Amniotic stem cell (primary cell): ENCODE measurements around the gene IPPK.

Experiments
- DNase-seq: peaks from one replicate; lab custom pipeline; 2025; lab: John Stamatoyannopoulos, UW

IPPK gene

GRCh38 chr9:92656537-92656925 is 13.4 kb downstream of the IPPK start:
- DNase-seq, result no peak

DNA sequence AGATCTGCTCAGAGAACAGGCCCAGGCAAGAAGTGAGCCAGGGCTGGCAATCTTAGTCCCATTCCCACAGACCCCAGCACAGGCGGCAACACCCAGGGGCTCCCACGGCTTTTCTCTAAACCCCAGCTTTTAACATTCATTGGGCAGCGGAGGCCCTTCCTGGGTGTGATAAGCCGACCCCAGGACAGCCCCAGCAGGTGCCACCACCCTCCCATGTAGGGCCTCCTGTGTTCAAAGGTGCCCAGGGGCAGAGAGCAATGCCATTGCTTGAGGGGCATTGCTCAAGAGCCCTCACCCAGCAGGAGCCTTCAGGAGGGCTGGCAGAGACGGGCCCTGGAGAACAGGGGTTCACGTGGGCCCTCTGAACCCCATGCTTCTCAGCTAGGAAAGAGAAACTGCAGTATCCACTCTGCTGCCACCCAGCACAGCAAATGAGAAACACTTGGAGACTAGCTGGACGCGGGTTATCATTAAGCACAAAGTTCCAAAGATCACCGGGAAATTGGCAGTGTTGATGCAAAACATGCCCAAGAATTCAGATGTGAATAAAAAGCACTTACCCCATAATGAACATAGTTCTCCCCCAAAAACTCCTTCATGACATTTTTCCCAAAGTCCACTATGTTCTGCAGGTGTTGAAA is 13.9 kb downstream of the IPPK start:
- no peak for DNase-seq

DNA sequence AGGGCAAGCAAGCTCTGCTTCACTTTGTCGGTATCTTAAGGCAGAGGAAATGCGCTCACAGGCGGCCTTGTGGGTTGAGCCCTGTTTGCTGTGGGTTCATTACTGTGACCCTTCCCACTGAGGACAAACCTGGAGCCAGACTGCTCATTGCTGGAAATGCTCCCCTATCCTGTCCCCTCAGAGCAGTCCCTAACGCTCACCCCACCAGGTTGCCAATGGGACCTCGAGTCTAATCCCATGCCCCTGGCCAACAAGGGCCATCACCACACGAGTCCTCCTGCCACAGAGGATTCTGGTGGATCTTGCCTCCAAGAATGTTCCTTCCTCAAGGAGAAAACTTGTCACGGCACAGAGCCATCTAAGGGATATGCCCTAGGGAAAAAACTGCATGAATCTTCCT is 14.6 kb downstream of the IPPK start:
- DNase-seq, result no peak

- DNase-seq, result no peak
These were observed 15.2 kb downstream of the IPPK start for GRCh38 chr9:92654481-92655301.

DNA sequence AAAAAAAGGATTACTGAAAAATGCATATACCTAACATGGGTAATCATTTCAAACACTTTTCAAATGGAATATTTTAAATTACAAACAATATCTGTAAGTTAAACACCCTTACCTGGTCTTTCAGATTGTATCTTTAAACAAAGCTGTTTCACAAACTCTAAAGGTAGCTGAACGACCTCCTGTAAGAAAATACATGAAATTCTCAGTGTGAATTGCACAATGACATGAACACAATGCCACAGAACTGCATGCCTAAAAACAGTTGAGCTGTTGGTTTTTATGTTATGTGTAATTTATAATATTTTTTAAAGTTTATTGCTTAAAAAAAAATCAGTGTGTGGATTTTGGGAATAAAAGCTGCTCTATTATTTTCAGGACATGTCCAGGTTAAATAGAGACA is 17.5 kb downstream of the IPPK start:
- no peak for DNase-seq

GRCh38 chr9:92650839-92651621 is 18.9 kb downstream of the IPPK start:
- DNase-seq, result no peak

DNA sequence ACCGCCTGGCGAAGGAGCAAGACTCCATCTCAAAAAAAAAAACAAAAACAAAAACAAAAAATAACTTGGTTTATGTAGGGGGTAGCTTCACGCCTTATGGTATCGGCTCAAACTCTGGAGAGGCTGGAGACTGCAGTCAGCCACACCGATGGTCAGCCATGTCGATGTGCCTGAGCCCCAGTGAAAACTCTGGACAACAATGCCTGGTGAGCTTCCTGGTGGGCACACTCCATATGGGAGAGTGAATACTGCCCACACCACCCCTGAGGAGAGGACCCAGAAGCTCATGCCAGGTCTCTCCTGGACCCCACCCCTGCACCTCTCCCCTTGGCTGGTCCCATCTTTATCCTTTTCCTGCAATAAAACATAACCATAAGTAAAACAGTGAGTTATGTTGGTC is 19.6 kb downstream of the IPPK start:
- no peak for DNase-seq

GRCh38 chr9:92649007-92649406 is 20.9 kb downstream of the IPPK start:
- no peak for DNase-seq

DNA sequence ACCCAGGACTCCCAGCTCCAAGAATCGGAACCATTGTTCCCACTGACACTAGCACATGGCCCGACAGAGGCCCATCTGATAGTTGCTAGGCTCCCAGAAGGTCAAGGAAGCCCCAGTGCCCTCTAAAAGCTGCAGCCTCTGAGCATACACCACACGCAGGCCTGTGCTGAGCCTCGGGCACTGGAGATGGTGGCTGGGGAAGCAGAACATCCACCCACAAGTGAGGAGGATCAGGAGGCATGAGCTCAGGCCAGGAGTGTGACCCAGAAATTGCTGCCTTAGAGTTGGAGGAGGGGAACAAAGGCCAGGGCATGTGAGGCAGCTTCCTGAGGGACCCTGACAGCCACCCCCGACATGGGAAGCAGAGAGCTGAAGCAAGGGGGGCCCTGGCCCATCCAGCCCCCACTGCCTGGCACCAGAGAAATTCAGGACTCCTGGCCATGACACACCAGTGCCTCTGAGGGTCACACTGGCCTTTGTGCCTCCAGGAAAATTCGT is 21.4 kb downstream of the IPPK start:
- no peak for DNase-seq

DNA sequence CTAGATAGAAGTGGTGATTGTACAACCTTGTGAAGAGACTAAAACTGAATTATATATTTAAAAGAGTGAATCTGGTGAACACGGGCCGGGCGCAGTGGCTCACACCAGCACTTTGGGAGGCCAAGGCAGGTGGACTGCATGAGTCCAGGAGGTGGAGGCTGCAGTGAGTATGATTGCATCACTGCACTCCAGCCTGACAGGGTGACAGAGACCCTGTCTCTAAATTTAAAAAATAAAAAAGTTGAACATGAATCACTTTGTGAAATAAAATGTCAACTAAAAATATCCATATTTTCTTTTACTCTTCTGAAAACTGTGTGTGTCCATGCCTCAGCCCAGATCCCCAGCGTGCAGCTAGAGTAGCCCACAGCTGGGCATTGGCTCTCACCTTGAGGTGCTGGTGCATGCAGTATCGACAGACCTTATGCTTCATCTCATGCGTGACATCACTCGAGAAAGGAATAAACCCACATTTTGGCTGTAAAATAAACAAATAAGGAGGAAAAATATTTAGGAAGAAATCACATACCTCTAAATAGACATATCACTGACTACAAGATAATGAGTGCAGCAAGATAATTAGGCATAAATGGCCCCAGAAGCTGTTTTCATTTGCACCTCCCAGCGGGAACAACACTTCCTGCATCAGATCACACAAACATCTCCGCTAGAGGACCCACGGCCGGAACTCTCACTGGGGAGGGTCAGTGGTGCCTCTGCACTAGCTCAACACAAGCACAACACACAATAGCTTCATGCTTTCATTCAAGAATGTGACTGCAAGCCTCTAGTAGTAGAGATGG is 22.1 kb downstream of the IPPK start:
- no peak for DNase-seq

DNA sequence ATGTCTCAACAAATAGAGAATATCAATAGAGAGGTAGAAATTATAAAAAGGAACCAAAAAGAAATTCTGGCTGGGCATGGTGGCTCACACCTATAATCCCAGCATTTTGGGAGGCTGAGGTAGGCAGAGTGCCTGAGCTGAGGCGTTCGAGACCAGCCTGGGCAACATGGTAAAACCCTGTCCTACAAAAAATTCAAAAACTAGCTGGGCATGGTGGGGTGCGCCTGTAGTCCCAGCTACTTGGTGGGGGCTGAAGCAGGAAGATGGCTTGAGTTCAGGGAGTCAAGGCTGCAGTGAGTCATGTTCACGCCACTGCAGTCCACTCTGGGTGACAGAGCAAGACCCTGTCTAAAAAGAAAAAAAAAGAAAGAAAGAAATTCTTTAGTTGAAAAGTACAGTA is 24.9 kb downstream of the IPPK start:
- DNase-seq, result no peak

DNA sequence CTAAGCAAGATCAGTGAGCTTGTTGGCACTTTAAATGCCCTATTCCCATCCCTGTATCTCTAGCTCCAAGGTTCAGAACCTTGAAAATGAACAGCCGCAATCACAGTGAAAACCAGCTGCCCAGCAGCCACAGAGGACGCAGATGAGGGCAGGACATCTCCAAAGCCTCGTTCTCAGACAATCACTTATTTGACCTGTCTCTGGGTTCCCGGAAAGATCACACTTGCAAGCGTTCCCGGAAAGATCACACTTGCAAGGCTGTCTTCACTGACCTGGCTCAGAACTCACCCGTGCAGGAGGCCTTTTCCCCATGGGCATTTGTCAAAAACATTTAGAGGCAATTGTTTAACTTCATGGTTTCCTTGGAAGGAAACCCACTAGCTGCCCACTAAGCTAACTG is 25.7 kb downstream of the IPPK start:
- no peak for DNase-seq

DNA sequence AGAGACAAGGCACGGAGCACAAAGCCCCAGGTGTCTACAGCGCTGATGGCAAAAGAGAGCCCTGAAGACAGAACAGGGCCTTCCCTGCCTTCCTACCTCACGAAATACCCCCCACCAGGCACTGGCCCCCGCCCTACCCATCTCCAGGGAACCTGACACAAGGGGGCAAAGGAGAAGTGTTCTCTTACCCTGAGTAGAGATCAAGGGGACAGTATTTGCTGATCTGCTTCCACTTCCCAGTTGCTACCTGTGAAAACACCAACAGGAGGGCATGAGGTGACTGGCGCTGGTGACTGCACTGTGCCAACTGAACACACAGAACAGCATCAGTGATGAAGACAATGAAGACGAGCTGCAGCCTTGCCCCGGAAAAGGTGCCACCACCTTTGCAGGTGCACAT is 27.4 kb downstream of the IPPK start:
- DNase-seq, result no peak

DNA sequence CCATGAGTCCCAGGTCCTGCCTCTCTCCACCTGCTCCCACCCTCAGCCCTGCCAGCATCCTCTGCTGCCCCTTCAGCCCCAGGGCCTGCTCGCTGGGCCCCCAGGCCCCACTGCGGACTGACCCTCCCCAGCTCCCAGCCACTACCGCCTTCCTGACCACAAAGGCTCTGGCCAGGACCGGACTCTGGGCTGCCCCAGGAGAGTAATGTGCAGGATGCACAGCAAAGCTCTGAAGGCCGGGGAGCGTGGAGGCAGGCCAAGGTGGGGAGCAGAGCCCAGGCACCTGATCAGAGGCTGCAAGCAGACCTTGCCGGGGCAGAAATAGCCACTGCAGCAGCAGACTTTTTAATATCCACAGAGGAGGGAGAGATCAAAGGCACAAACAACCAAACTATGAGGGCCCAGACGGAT is 27.9 kb downstream of the IPPK start:
- DNase-seq, result no peak

DNA sequence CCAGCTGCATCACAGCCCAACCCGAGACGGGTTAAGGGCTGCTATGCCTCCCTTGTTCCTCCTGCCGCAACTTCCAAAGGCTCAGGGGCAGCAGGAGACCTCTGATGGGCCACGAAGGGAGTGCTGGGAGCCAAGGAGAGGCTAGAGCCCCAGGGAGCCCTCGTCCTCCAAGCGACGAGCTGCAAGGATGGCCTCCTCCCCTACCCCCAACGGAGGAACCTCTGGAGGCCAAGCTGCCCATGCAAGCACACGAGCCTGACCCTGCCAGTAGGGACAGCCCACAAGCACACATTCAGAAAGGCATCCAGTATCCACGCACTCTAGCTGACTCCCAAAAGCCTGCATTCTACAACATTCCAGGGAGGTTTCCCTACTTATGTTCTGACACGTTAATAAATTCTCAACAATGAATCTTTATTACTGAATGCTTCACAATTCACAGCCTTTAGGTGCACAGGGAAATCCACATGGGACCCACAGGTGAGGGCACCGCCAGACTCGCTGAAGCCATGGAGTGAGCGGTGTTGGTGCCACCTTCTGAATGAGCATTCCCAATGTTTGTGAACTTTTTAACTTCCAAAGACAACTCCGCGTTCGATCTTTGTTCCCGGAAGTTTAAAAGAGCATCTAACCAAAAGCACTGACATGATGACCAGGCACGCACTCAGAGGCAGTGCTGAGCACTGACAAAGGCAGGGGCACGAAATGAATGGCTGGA is 28.7 kb downstream of the IPPK start:
- no peak for DNase-seq

DNA sequence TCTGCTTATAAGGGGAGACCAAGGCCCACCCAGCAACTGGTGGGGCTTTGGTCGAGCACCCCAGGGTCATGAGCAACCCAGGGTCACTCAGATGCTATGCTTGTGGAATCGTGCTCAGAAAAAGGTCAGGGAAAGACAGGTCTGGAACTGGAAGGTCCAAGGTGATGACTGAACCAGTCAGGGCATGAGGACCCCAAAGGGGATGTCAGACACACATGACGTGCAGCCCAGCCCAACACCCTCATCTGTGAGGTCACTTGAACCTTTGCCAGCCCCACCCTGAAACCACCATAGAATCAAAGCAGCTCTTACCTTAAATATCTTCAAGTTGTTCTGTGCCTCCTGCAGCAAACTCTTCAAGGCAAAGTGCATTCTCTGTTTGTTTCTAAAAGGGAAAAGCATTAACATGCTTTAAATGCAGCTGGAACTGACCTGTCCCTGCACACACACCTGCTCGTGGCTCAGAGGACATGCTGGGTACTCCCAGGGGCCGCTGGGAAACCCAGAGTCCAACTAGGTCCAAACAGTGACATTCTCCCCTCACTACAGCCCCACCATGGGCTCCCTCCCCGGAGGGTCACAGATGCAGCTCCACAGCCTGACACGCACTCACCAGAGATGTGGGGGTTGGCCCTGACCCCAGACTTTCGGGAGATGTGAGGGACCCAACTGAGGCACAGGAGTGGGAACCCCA is 29.4 kb downstream of the IPPK start:
- no peak for DNase-seq

DNA sequence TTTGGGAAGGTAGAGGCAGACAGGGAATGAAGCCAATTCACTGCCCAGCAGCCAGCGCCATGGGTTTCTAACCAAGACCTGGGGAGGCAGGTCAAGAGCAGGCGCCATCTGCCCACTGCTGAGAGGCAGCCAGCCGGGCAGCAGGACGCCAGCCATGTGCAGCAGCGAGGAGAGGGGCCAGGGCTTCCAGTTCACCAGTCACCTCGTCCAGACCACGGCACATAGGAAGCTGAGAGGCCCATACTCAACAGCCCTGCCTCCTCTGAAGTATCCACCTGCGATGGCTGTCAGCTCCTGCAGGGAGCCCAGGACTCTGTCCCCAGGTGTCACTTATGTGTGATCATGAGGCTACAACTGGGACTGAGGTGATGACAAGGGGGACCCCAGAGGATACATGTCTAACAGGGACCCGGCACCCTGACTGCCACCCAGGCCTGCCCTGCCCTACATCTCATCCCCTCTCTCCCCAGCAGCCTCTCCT is 30.1 kb downstream of the IPPK start:
- no peak for DNase-seq

- no peak for DNase-seq
These were observed 30.8 kb downstream of the IPPK start for GRCh38 chr9:92639124-92639523.

DNA sequence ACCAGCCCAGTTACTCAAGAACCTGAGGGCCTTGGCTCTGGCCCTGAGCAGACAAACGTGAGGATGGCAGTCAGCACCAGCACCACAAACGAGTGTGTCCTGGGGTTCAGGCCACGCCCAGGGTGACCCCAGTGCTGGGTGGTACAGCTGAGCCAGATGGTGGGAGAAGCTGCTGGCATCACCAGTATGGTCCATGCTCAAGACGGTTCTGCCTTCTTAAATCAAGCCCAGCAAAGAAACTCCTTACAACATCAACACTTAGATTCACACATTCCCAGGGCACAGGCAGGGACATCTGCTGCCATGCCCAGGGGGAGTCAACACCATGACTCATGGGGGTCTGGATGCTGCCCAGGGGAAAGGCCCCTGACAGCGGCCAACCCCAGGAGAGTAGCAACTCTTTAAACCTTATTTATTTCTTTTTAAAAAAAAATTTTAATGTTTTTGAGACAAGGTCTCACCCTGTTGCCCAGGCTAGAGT is 31.3 kb downstream of the IPPK start:
- DNase-seq, result no peak

DNA sequence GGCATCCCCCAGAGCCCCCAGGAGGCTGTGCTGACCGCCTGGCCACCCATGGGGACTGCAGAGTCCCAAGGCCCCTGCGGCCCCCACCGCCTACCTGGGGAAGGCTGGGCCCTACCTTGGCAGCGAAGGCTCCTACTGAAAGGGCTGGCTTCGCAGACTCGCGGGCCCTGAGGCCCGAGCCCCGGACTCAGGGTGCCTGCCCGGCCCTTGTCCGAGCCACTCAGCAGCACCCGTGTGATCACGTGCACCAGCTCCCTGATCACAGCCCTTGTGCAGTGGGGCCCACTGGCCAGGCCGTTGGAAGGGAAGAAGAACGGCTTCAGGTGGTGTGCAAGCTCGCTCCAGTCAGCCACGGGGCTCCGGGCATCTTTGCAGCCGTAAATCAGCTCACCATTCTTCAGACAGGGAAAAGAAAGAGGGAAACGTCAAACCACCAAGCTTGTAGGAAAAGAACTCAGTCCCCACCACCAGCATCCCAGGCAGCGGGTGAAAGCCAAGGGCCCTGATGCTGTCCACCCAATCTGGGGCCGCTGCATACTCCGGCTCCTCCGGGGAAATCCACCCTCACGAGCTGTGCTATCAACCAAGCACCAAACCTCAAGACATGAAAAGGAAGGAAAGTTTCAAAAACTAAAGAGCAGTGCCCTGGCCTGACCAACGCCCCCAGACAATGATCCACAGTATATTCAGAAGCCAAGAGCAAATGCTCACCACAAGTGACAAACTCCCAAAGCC is 31.9 kb downstream of the IPPK start:
- DNase-seq, result no peak
